ENCODE data around the gene KCNN3.
A peak's percentile ranks its signal among the peaks of the same experiment; 100 is the strongest.

KCNN3 gene

GRCh38 chr1:154906621-154907081 lies 36.6 kb upstream of the KCNN3 start:
- no peak for DNase-seq (ENCODE audit: low read depth)
- peak; percentile 38 for TF ChIP-seq CTCF (IDR thresholded peaks at IDR 0.05; ENCODE audit: insufficient read depth, low read depth, low read length, missing control alignments)
- no peak overlapping the region for H3K4me3 ChIP-seq (ENCODE audit: low read depth, low read length)

GRCh38 chr1:154902938-154903566 lies 33.0 kb upstream of the KCNN3 start:
- TF ChIP-seq CTCF (IDR thresholded peaks at IDR 0.05; ENCODE audit: insufficient read depth, low read depth, low read length, missing control alignments): no peak
- no peak for DNase-seq (ENCODE audit: low read depth)
- H3K4me3 ChIP-seq (ENCODE audit: low read depth, low read length): no peak overlapping the region

DNA sequence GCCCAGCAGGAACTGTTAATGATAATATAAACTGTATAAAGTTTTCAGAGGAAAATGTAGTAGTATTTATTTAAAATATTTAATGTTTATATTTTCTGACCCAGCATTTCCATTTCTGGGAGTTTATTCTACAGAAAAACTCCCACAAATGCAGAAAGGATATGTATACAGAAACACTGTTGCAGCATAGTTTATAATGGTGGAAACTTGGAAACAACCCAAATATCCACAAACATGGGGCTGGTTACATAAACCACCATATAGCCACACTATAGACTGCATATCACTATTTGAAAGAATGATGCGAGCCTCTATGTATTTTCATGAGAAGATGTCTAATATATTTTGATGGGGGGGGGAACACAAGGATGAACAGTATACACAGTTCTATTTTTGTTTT lies 31.5 kb upstream of the KCNN3 start:
- no peak for DNase-seq (ENCODE audit: low read depth)
- TF ChIP-seq CTCF (IDR thresholded peaks at IDR 0.05; ENCODE audit: insufficient read depth, low read depth, low read length, missing control alignments): no peak
- H3K4me3 ChIP-seq (ENCODE audit: low read depth, low read length): no peak overlapping the region

- no peak for TF ChIP-seq CTCF (IDR thresholded peaks at IDR 0.05; ENCODE audit: insufficient read depth, low read depth, low read length, missing control alignments)
- DNase-seq (ENCODE audit: low read depth): no peak
- H3K4me3 ChIP-seq (ENCODE audit: low read depth, low read length): no peak overlapping the region
These were observed 29.0 kb upstream of the KCNN3 start for GRCh38 chr1:154899041-154899440.

DNA sequence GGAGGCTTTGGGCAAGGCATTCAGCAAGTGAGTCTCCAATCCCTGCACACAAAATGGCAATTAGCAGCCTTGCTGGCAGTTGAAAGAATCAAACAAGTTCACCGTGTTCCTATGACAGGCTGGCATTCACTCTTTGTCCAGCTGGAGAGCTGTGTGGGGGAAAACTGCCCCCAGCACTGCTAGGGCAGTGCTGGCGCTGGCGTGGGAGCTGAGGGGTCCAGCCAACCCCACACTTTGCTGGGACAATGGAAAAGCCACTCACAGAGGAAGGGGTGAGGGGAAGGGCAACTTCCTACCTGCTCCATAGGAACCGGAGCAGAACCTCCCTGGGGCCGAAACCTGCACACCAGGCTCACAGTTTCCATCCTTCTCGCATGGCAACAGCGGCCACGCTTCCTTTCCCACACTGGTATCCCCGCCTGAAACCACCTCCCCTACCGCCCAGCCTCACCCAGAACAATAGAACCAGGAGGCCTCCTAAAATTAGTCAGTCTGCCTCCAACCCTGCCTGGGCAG lies 26.7 kb upstream of the KCNN3 start:
- no peak for DNase-seq (ENCODE audit: low read depth)
- no peak overlapping the region for H3K4me3 ChIP-seq (ENCODE audit: low read depth, low read length)
- TF ChIP-seq CTCF (IDR thresholded peaks at IDR 0.05; ENCODE audit: insufficient read depth, low read depth, low read length, missing control alignments): no peak

- TF ChIP-seq CTCF (IDR thresholded peaks at IDR 0.05; ENCODE audit: insufficient read depth, low read depth, low read length, missing control alignments): no peak
- H3K4me3 ChIP-seq (ENCODE audit: low read depth, low read length): no peak overlapping the region
- DNase-seq (ENCODE audit: low read depth): no peak
These were observed 25.7 kb upstream of the KCNN3 start for GRCh38 chr1:154895798-154896197.

GRCh38 chr1:154891452-154891851 lies 21.4 kb upstream of the KCNN3 start:
- DNase-seq (ENCODE audit: low read depth): no peak
- no peak for TF ChIP-seq CTCF (IDR thresholded peaks at IDR 0.05; ENCODE audit: insufficient read depth, low read depth, low read length, missing control alignments)
- H3K4me3 ChIP-seq (ENCODE audit: low read depth, low read length): no peak overlapping the region
